PC-3 (cell line): ENCODE results near the gene CSMD2. TPM values are rescaled to one million over a fixed set of nuclear protein-coding genes. Genes with fewer than 3 reads are reported as not detected.

Experiments
- ATAC-seq: fragments of 200-7000 bp; cut with Tn5 transposase; 2 replicates; pipeline ENCODE4 v1.9.1; 2020; ENCODE audit warnings: mild to moderate bottlenecking, moderate library complexity
- BruUV-seq: library from RNA; stranded (reverse); fragments of 400-500 nt; replicated peaks from 2 replicates; lab custom pipeline; 2021; lab: Mats Ljungman, UMichigan
- CTCF ChIA-PET: fragments of 300-600 bp; sonication (Branson Sonifier 250); formaldehyde crosslinking; loops from one replicate; lab custom pipeline; 2022; ENCODE audit warnings: antibody characterized with exemption; lab: Charles Lee
- POLR2A ChIA-PET: fragments of 300-600 bp; sonication (Branson Sonifier 250); formaldehyde crosslinking; loops from one replicate; lab custom pipeline; 2022; ENCODE audit warnings: antibody characterized with exemption; ENCODE audit not compliant: unreplicated experiment; lab: Charles Lee
- DNase-seq: peaks from one replicate; pipeline ENCODE4 v3.0.0-alpha.2; 2015
- H2AFZ ChIP-seq: fragments of 300-600 bp; sonication (generic); 2 replicates; pipeline ENCODE4 v1.6.0; 2016; ENCODE audit warnings: antibody characterized with exemption, low read length
- H3F3A ChIP-seq: fragments of 300-600 bp; sonication (generic); one replicate; pipeline ENCODE4 v1.6.0; 2017; ENCODE audit warnings: antibody characterized with exemption, low read length, control low read depth, mild to moderate bottlenecking; ENCODE audit not compliant: unreplicated experiment
- H3K27ac ChIP-seq: fragments of 300-600 bp; sonication (generic); 2 replicates; pipeline ENCODE4 v1.5.1; 2016; ENCODE audit warnings: mild to moderate bottlenecking, low read length
- H3K27me3 ChIP-seq: fragments of 300-600 bp; sonication (generic); 2 replicates; pipeline ENCODE4 v1.6.1; 2016; ENCODE audit warnings: low read length, mixed read lengths
- H3K36me3 ChIP-seq: fragments of 300-600 bp; sonication (generic); 2 replicates; pipeline ENCODE4 v1.6.1; 2016; ENCODE audit warnings: low read depth, mixed run types, low read length, mixed read lengths
- H3K4me1 ChIP-seq: fragments of 300-600 bp; sonication (generic); 2 replicates; pipeline ENCODE4 v1.5.1; 2016; ENCODE audit warnings: low read length; ENCODE audit not compliant: insufficient read depth
- H3K4me2 ChIP-seq: fragments of 300-600 bp; sonication (generic); 2 replicates; pipeline ENCODE4 v1.6.0; 2016; ENCODE audit warnings: low read length
- H3K4me3 ChIP-seq: fragments of 300-600 bp; sonication (generic); 2 replicates; pipeline ENCODE4 v1.5.1; 2016; ENCODE audit warnings: mild to moderate bottlenecking, low read length, mixed read lengths
- H3K79me2 ChIP-seq: fragments of 300-600 bp; sonication (generic); 2 replicates; pipeline ENCODE4 v1.6.1; 2017; ENCODE audit warnings: low read length, mixed read lengths
- H3K9ac ChIP-seq: fragments of 300-600 bp; sonication (generic); 2 replicates; pipeline ENCODE4 v1.6.0; 2016; ENCODE audit warnings: mild to moderate bottlenecking, low read length
- H3K9me2 ChIP-seq: fragments of 300-600 bp; sonication (generic); replicated peaks from 2 replicates; pipeline ENCODE4 v1.6.1; 2016; ENCODE audit warnings: mixed run types, low read length, mixed read lengths
- H3K9me3 ChIP-seq: fragments of 300-600 bp; sonication (generic); 2 replicates; pipeline ENCODE4 v1.6.1; 2016; ENCODE audit warnings: low read length, mixed read lengths
- H4K20me1 ChIP-seq: fragments of 300-600 bp; sonication (generic); 2 replicates; pipeline ENCODE4 v1.6.1; 2016; ENCODE audit warnings: low read length, mixed read lengths
- CTCF ChIP-seq: fragments of 300-600 bp; sonication (generic); conservative IDR thresholded peaks from 2 replicates; pipeline ENCODE4 v1.5.1; 2017; ENCODE audit warnings: antibody characterized with exemption, low read depth, mild to moderate bottlenecking, low read length
- EZH2 ChIP-seq: fragments of 300-600 bp; sonication (generic); IDR thresholded peaks from one replicate; pipeline ENCODE4 v1.6.1; 2017; ENCODE audit warnings: antibody characterized with exemption, mild to moderate bottlenecking, low read length; ENCODE audit not compliant: unreplicated experiment
- EZH2phosphoT487 ChIP-seq: fragments of 300-600 bp; sonication (generic); IDR thresholded peaks from 2 replicates; pipeline ENCODE4 v1.6.1; 2018; ENCODE audit warnings: mild to moderate bottlenecking, antibody characterized with exemption, low read length, borderline replicate concordance
- intact Hi-C: fragments of 100-400 bp; cut with micrococcal nuclease; formaldehyde crosslinking; loops from 2 replicates; pipeline ENCODE4 v1.9.0; 2023
- total RNA-seq: library from RNA; depleted of rRNA; stranded (reverse); fragments of >200 nt; gene quantifications from 2 replicates; pipeline ENCODE4 v1.2.3, GENCODE V29; 2014

Gene CSMD2
- total RNA-seq, 1 experiment from 2014 or later, result not detected

DNA sequence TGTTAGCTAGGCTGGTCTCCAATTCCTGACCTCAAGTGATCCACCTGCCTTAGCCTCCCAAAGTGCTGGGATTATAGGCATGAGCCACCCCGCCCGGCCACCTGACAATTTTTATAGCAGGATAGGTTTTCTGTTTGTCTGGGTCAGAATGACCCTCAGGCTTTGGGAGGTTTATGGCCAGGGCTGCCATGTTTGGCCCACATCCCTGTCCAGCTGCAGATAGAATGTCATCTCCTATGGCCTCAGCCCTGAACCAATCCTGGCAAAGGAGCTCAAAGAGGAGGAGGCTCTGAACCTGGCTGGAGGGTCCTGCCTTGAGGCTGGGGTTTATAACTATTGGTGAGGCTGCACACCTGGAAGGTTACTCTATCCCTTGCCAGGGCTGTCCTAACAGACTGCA, 218.2 kb downstream of the CSMD2 start:
- Histone ChIP-seq H3K36me3 (no peaks in the 10 kb centered on the region), H4K20me1 (no peaks in the 10 kb centered on the region), H3K27me3 (no peaks in the 10 kb centered on the region), H3K9ac (no peak overlapping the region), H3K9me2 (no peaks in the 10 kb centered on the region), H3F3A (no peaks in the 10 kb centered on the region), H3K4me2 (no peak overlapping the region), H3K9me3 (no peaks in the 10 kb centered on the region), H3K4me3 (no peak overlapping the region), H2AFZ (no peak overlapping the region), H3K4me1 (no peaks in the 10 kb centered on the region), H3K79me2 (no peaks in the 10 kb centered on the region), H3K27ac (no peak overlapping the region)
- TF ChIP-seq EZH2phosphoT487 (no peak), EZH2 (no peak), CTCF (no peak)
- intact Hi-C loops, result no loop called here
- ATAC-seq (no peak), DNase-seq (no peak)
- CTCF ChIA-PET, result no interaction called here
- POLR2A ChIA-PET, result no interaction called here
- BruUV-seq, result no TSS peak

- intact Hi-C loops, result no loop called here
- TF ChIP-seq EZH2, result no peak
- TF ChIP-seq CTCF, result no peak
- no peak for TF ChIP-seq EZH2phosphoT487
- ChIA-PET POLR2A (no interaction called here), CTCF (no interaction called here)
- Histone ChIP-seq H3K4me2 (no peak overlapping the region), H2AFZ (no peak overlapping the region), H3F3A (no peaks in the 10 kb centered on the region), H4K20me1 (no peaks in the 10 kb centered on the region), H3K79me2 (no peaks in the 10 kb centered on the region), H3K27me3 (no peaks in the 10 kb centered on the region; the same call in 1 of the 2 replicates), H3K4me1 (no peaks in the 10 kb centered on the region), H3K36me3 (no peaks in the 10 kb centered on the region), H3K4me3 (no peak overlapping the region), H3K9ac (no peak overlapping the region), H3K9me3 (no peaks in the 10 kb centered on the region), H3K27ac (no peak overlapping the region), H3K9me2 (no peaks in the 10 kb centered on the region)
- DNase-seq, result no peak
- BruUV-seq, result no TSS peak
- no peak for ATAC-seq
Measured at GRCh38 chr1:33944846-33945245, 220.2 kb downstream of the CSMD2 start.

- H3K4me1 ChIP-seq, result no peaks in the 10 kb centered on the region
- no peak overlapping the region for H3K27ac ChIP-seq
- no peaks in the 10 kb centered on the region for H3K9me2 ChIP-seq
- H3K9me3 ChIP-seq, result no peaks in the 10 kb centered on the region
- no peaks in the 10 kb centered on the region for H3K36me3 ChIP-seq
- H3K4me2 ChIP-seq, result no peak overlapping the region
- no peak overlapping the region for H3K4me3 ChIP-seq
- ChIA-PET CTCF (no interaction called here), POLR2A (no interaction called here)
- DNase-seq, result peak; percentile 34
- intact Hi-C loops, result no loop called here
- ATAC-seq, result no peak
- no peaks in the 10 kb centered on the region for H4K20me1 ChIP-seq
- no peak for TF ChIP-seq CTCF
- TF ChIP-seq EZH2, result no peak
- TF ChIP-seq EZH2phosphoT487, result no peak
- no TSS peak for BruUV-seq
- no peak overlapping the region for H2AFZ ChIP-seq
- no peaks in the 10 kb centered on the region for H3F3A ChIP-seq
- no peaks in the 10 kb centered on the region for H3K79me2 ChIP-seq
- no peak overlapping the region for H3K9ac ChIP-seq
- H3K27me3 ChIP-seq, result no peaks in the 10 kb centered on the region; the same call in 1 of the 2 replicates
Measured at GRCh38 chr1:33943978-33944377, 221.1 kb downstream of the CSMD2 start.
